HCT116 (cell line): ENCODE data around the gene ARMC12. TPM values are rescaled to one million over a fixed set of nuclear protein-coding genes. Genes with fewer than 3 reads are reported as not detected.

ENCODE experiments used
- ATAC-seq: fragments of 200-7000 bp; cut with Tn5 transposase; 2 replicates; pipeline ENCODE4 v1.9.1; 2020; ENCODE audit warnings: mild to moderate bottlenecking, moderate library complexity
- BruUV-seq: library from RNA; stranded (reverse); fragments of 400-500 nt; replicated peaks from 2 replicates; lab custom pipeline; 2021; lab: Mats Ljungman, UMichigan
- CTCF ChIA-PET: fragments of 300-600 bp; sonication (Branson Sonifier 250); formaldehyde crosslinking; loops from one replicate; lab custom pipeline; 2021; ENCODE audit warnings: antibody characterized with exemption; lab: Charles Lee
- POLR2A ChIA-PET: fragments of 300-600, 350-600 bp; sonication (Branson Sonifier 250); formaldehyde crosslinking; loops from one replicate; lab custom pipeline; 2021; ENCODE audit warnings: antibody characterized with exemption; lab: Charles Lee
- RAD21 ChIA-PET, 2 experiments: fragments of 300-600 bp; sonication (Branson Sonifier 250); formaldehyde crosslinking; loops; one replicate each; lab custom pipeline; 2023; ENCODE audit warnings: low total read pairs in 2 of 2; ENCODE audit not compliant: uncharacterized antibody in 2 of 2, unreplicated experiment in 2 of 2, low non-redundant PET in 1 of 2; lab: Charles Lee
- DNase-seq: peaks from one replicate; pipeline ENCODE4 v3.0.0-alpha.2; 2010; ENCODE audit warnings: low read depth, low spot score
- H2AFZ ChIP-seq: fragments of 200-600 bp; shearing (Covaris generic), sonication (generic); 2 replicates; pipeline ENCODE4 v1.6.1; 2017; ENCODE audit warnings: low read depth, mixed run types, mixed read lengths, antibody characterized with exemption, low read length; ENCODE audit not compliant: poor library complexity, severe bottlenecking
- H3K27ac ChIP-seq: 2 replicates; pipeline ENCODE4 v1.5.1; 2012; ENCODE audit warnings: low read depth, low read length
- H3K27me3 ChIP-seq: fragments of 200-600 bp; sonication (generic); 2 replicates; pipeline ENCODE4 v1.6.1; 2016; ENCODE audit warnings: mixed run types, low read length, mixed read lengths; ENCODE audit not compliant: insufficient read depth
- H3K36me3 ChIP-seq, 2 experiments: fragments of 200-500 bp in 1 of 2; fragments of 200-600 bp in 1 of 2; sonication (Bioruptor generic) in 1 of 2; sonication (generic) in 1 of 2; 2 replicates each; pipeline versions ENCODE4 v1.5.1 to v1.6.1; 2014 to 2016; ENCODE audit warnings: low read length in 2 of 2, inconsistent platforms in 1 of 2, mixed read lengths in 1 of 2, mixed run types in 1 of 2; ENCODE audit not compliant: insufficient read depth in 2 of 2, control insufficient read depth in 1 of 2
- H3K4me1 ChIP-seq, 2 experiments: fragments of 200-600 bp in 1 of 2; sonication (generic) in 1 of 2; 2 replicates each; pipeline versions ENCODE4 v1.5.1 to v1.6.1; 2012 to 2017; ENCODE audit warnings: low read length in 2 of 2, inconsistent platforms in 1 of 2, mild to moderate bottlenecking in 1 of 2, mixed read lengths in 1 of 2, mixed run types in 1 of 2, moderate library complexity in 1 of 2; ENCODE audit not compliant: insufficient read depth in 2 of 2, control insufficient read depth in 1 of 2
- H3K4me2 ChIP-seq: fragments of 200-600 bp; sonication (generic); 2 replicates; pipeline ENCODE4 v1.6.1; 2017; ENCODE audit warnings: mixed run types, low read length, mixed read lengths
- H3K4me3 ChIP-seq, 2 experiments: fragments of 200-600 bp in 1 of 2; sonication (generic) in 1 of 2; replicated peaks in 1 of 2; 2 replicates each; pipeline ENCODE4 v1.5.1; 2011 to 2016; ENCODE audit warnings: low read length in 2 of 2, control low read depth in 1 of 2, low read depth in 1 of 2, mild to moderate bottlenecking in 1 of 2, mixed read lengths in 1 of 2, mixed run types in 1 of 2
- H3K79me2 ChIP-seq: fragments of 200-600 bp; sonication (generic); 2 replicates; pipeline ENCODE4 v1.6.1; 2017; ENCODE audit warnings: mild to moderate bottlenecking, mixed run types, low read length, moderate library complexity, mixed read lengths; ENCODE audit not compliant: insufficient read depth
- H3K9ac ChIP-seq: fragments of 200-600 bp; sonication (generic); 2 replicates; pipeline ENCODE4 v1.6.1; 2016; ENCODE audit warnings: low read length, mixed read lengths
- H3K9me2 ChIP-seq: fragments of 200-600 bp; sonication (generic), shearing (Covaris generic); 2 replicates; pipeline ENCODE4 v1.6.1; 2017; ENCODE audit warnings: mixed run types, mild to moderate bottlenecking, moderate library complexity; ENCODE audit not compliant: insufficient read depth
- H3K9me3 ChIP-seq, 2 experiments: fragments of 200-500 bp in 1 of 2; fragments of 200-600 bp in 1 of 2; sonication (Bioruptor generic) in 1 of 2; sonication (generic) in 1 of 2; 2 replicates each; pipeline ENCODE4 v1.6.1; 2014 to 2017; ENCODE audit warnings: low read length in 2 of 2, mixed read lengths in 2 of 2, inconsistent platforms in 1 of 2, low read depth in 1 of 2, mild to moderate bottlenecking in 1 of 2, mixed run types in 1 of 2, moderate library complexity in 1 of 2; ENCODE audit not compliant: control insufficient read depth in 1 of 2, insufficient read depth in 1 of 2
- H4K20me1 ChIP-seq: fragments of 200-600 bp; sonication (generic), shearing (Covaris generic); 2 replicates; pipeline ENCODE4 v1.6.1; 2017; ENCODE audit warnings: mixed run types, mild to moderate bottlenecking, moderate library complexity; ENCODE audit not compliant: insufficient read depth
- EGR1 ChIP-seq: IDR thresholded peaks from 2 replicates; pipeline ENCODE4 v1.6.1; 2012; ENCODE audit warnings: low read depth
- EZH2phosphoT487 ChIP-seq: fragments of 200-600 bp; IDR thresholded peaks from 2 replicates; pipeline ENCODE4 v1.6.1; 2018; ENCODE audit warnings: antibody characterized with exemption, borderline replicate concordance
- SP1 ChIP-seq: IDR thresholded peaks from 2 replicates; pipeline ENCODE4 v1.6.1; 2012; ENCODE audit warnings: low read depth
- TCF7L2 ChIP-seq: IDR thresholded peaks from 2 replicates; pipeline ENCODE4 v1.7.0; 2011; ENCODE audit warnings: borderline replicate concordance, inconsistent platforms; ENCODE audit not compliant: insufficient read depth, insufficient read length; ENCODE audit errors: extremely low read depth
- ZNF274 ChIP-seq: fragments of 200-500 bp; sonication (Bioruptor generic); IDR thresholded peaks from 2 replicates; pipeline ENCODE4 v1.6.1; 2014; ENCODE audit warnings: mild to moderate bottlenecking, low read depth, low read length, inconsistent platforms
- intact Hi-C: fragments of 100-400 bp; cut with micrococcal nuclease; formaldehyde crosslinking; loops from 2 replicates; pipeline ENCODE4 v1.10.0; 2022
- total RNA-seq: library from RNA; stranded (reverse); gene quantifications from one replicate; pipeline ENCODE4 v1.2.1, GENCODE V29; 2021; ENCODE audit not compliant: unreplicated experiment

Gene ARMC12
- total RNA-seq, 1 experiment from 2014 or later: 0.79 TPM

DNA sequence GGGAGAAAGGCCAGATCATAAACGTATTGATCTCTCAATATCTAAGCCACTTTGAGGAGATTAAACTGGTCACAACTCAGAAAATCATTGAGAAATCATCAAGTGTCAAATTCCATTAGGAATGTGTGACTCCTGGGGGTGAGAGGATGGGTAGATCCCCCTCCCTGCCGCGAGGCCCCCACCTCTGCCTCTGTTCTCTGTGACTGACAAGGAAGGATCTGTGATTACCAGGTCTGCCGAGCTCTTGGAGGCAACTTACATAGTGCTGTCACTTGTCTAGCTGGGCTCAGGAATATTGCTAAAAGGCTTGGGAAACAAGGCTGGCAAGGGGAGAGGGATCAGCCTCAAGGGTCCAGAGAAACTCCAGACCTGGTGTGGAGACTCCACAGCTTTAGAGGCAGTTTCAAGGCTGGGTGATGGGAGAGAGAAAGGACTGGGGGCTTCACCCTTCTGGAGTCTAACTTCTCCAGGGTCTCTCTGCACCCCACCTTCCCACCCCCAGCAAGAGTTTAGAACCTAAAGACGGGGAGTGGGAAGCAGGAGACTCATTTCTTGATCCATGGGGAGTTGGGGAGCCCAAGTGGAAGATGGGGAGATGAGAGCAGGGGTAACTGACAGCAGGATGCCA lies 11.6 kb upstream of the ARMC12 start (continued):
- no peak for TF ChIP-seq EGR1

DNA sequence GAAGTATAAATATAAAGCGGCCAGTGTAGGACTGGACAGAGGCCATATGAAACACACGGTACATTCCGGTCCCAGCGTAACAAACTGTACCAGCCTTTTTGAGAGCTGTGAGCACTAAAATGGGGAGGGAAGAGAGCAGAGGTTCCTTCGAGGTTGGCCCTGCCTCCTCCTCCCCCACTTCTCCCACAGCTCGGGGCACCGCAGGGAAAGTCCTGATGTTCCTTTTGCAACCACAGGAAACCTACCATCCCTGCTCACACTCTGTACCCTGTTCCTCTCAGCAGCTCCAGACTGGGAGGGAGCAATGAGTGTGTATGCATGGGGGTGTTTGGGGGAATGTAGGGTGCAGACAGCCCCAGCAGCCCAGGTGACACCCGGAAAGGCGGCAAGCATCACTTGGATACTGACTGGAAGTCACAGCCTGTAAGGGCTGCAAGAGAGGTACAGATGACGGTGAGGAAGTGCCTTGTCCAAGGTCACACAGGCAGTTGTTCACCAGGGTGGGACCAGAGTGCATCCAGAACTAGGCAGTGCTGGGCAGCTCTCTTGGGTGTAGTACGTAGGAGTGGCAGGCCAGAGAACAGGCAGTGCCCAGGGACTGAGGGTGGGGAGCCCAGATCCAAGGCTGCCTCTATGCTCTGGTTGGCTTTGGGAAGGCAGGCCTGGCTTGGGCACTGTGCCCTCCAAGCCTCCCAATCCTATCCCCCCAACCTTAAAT lies 11.0 kb upstream of the ARMC12 start:
- H2AFZ ChIP-seq: no peak overlapping the region
- peaks cover 42 to 60% of the 10 kb centered on the region in 2 experiments for H3K4me1 ChIP-seq
- DNase-seq (no peak), ATAC-seq (no peak)
- no peak overlapping the region for H3K4me3 ChIP-seq
- H3K9me2 ChIP-seq: no peaks in the 10 kb centered on the region
- no peak overlapping the region for H3K9ac ChIP-seq
- no peaks in the 10 kb centered on the region for H4K20me1 ChIP-seq
- POLR2A ChIA-PET: no interaction called here
- intact Hi-C loops: no loop called here
- no peaks in the 10 kb centered on the region for H3K79me2 ChIP-seq
- peak overlapping the region; percentile 99 for H3K4me2 ChIP-seq
- peak overlapping the region; percentile 96; the same call in 1 of the 2 replicates for H3K27ac ChIP-seq
- BruUV-seq: no TSS peak
- no peaks in the 10 kb centered on the region for H3K9me3 ChIP-seq
- RAD21 ChIA-PET: no interaction called here
- H3K36me3 ChIP-seq: no peaks in the 10 kb centered on the region
- CTCF ChIA-PET: no interaction called here
- H3K27me3 ChIP-seq: no peaks in the 10 kb centered on the region
- no peak for TF ChIP-seq SP1
- no peak for TF ChIP-seq EZH2phosphoT487
- TF ChIP-seq ZNF274: no peak
- TF ChIP-seq TCF7L2: no peak
